Measurements from ENCODE around the gene DLG2.

DNA sequence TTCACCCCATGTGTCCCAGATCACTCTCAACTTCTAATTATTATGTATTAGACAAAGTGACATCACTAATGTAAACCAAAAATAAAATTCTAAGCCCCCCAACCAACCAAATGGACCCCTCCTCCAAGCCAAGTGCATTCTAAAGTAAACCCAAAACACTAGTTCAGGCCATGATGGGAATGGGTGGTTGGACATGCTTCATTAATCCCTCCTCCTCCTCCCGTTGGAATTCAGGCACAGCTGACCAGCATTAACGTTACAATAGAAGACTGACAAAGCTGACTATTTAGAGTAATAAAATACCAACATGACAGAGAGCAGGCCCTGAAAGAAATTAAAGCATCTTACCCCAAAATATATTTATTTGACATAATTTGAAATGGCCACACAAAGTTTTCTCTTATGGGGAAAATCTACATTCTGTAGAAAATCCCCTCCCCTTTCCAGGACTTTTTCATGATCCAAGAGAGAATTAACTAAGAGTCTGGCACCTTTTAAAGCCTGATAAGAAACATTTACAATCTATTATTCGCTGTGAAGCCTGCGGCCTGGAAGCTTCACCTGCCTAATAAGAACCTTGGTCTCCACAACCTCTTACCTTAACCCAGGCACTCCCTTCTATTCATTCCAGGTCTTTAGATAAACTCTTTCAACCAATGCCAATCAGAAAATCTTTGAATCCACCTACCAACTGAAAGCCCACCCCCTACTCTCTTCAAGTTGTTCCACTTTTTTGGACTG lies 1392.5 kb downstream of the DLG2 start:
- TF ChIP-seq POLR2A (IDR thresholded peaks at IDR 0.05) = no peak
- no peak for TF ChIP-seq CTCF (IDR thresholded peaks at IDR 0.05)
